ENCODE data around the gene BPIFB1. TPM values are rescaled to one million over a fixed set of nuclear protein-coding genes. Genes with fewer than 3 reads are reported as not detected.

The BPIFB1 gene
- total RNA-seq (2014; rRNA removed; shearing (Covaris generic); ENCODE audit: low replicate concordance), result not detected in 2 replicates

GRCh38 chr20:33282991-33283555 is at the start of gene BPIFB1:
BPIFB1 (plus strand) TSS chr20:33283214; CDS start chr20:33286074, 2,860 bp downstream.
- no peaks in the 10 kb centered on the region for H3K9me3 ChIP-seq
- no peaks in the 10 kb centered on the region for H3K36me3 ChIP-seq
- no peak for DNase-seq
- no peaks in the 10 kb centered on the region for H3K27me3 ChIP-seq
- H3K4me3 ChIP-seq, result no peak within 1 kb of the TSS

- H3K9me3 ChIP-seq, result no peaks in the 10 kb centered on the region
- peaks cover 9% of the 10 kb centered on the region; the same call in 1 of the 2 replicates for H3K27me3 ChIP-seq
- no peak overlapping the region for H3K4me3 ChIP-seq
- no peaks in the 10 kb centered on the region for H3K36me3 ChIP-seq
- no peak for DNase-seq
These were observed 49.0 kb upstream of the BPIFB1 start for GRCh38 chr20:33234050-33234449.

GRCh38 chr20:33235696-33236095 is 47.3 kb upstream of the BPIFB1 start, which contains the start of gene BPIFA1:
BPIFA1 (plus strand) TSS chr20:33235996; CDS start chr20:33237712, 1,716 bp downstream.
- Histone ChIP-seq H3K36me3 (no peaks in the 10 kb centered on the region), H3K4me3 (no peak within 1 kb of the TSS), H3K9me3 (no peaks in the 10 kb centered on the region), H3K27me3 (peaks cover 9% of the 10 kb centered on the region; the same call in 1 of the 2 replicates)
- no peak for DNase-seq

GRCh38 chr20:33236351-33236750 is 46.7 kb upstream of the BPIFB1 start:
- Histone ChIP-seq H3K27me3 (peaks cover 9% of the 10 kb centered on the region; the same call in 1 of the 2 replicates), H3K9me3 (no peaks in the 10 kb centered on the region), H3K36me3 (no peaks in the 10 kb centered on the region), H3K4me3 (no peak overlapping the region)
- no peak for DNase-seq

- Histone ChIP-seq H3K27me3 (peaks cover 3% of the 10 kb centered on the region; the same call in 1 of the 2 replicates), H3K4me3 (no peak overlapping the region), H3K9me3 (no peaks in the 10 kb centered on the region), H3K36me3 (no peaks in the 10 kb centered on the region)
- no peak for DNase-seq
These were observed 45.0 kb upstream of the BPIFB1 start for GRCh38 chr20:33237989-33238388.

- H3K4me3 ChIP-seq, result no peak overlapping the region
- DNase-seq, result no peak
- H3K36me3 ChIP-seq, result no peaks in the 10 kb centered on the region
- no peaks in the 10 kb centered on the region for H3K9me3 ChIP-seq
- peaks cover 3% of the 10 kb centered on the region; the same call in 1 of the 2 replicates for H3K27me3 ChIP-seq
These were observed 43.6 kb upstream of the BPIFB1 start for GRCh38 chr20:33239418-33239817.

- H3K36me3 ChIP-seq, result no peaks in the 10 kb centered on the region
- peaks cover 3% of the 10 kb centered on the region; the same call in 1 of the 2 replicates for H3K27me3 ChIP-seq
- DNase-seq, result no peak
- no peaks in the 10 kb centered on the region for H3K9me3 ChIP-seq
- H3K4me3 ChIP-seq, result no peak overlapping the region
These were observed 42.9 kb upstream of the BPIFB1 start for GRCh38 chr20:33239979-33240736.

- no peak overlapping the region for H3K4me3 ChIP-seq
- H3K9me3 ChIP-seq, result no peaks in the 10 kb centered on the region
- peaks cover 3% of the 10 kb centered on the region; the same call in 1 of the 2 replicates for H3K27me3 ChIP-seq
- DNase-seq, result no peak
- H3K36me3 ChIP-seq, result no peaks in the 10 kb centered on the region
These were observed 42.1 kb upstream of the BPIFB1 start for GRCh38 chr20:33240923-33241322.

GRCh38 chr20:33242319-33243100 is 40.5 kb upstream of the BPIFB1 start:
- H3K27me3 ChIP-seq, result no peaks in the 10 kb centered on the region
- no peak overlapping the region for H3K4me3 ChIP-seq
- DNase-seq, result no peak
- H3K36me3 ChIP-seq, result no peaks in the 10 kb centered on the region
- no peaks in the 10 kb centered on the region for H3K9me3 ChIP-seq

GRCh38 chr20:33246077-33246476 is 36.9 kb upstream of the BPIFB1 start:
- Histone ChIP-seq H3K4me3 (no peak overlapping the region), H3K36me3 (no peaks in the 10 kb centered on the region), H3K27me3 (no peaks in the 10 kb centered on the region), H3K9me3 (no peaks in the 10 kb centered on the region)
- DNase-seq, result no peak

- H3K27me3 ChIP-seq, result no peaks in the 10 kb centered on the region
- H3K36me3 ChIP-seq, result no peaks in the 10 kb centered on the region
- no peaks in the 10 kb centered on the region for H3K9me3 ChIP-seq
- no peak overlapping the region for H3K4me3 ChIP-seq
- no peak for DNase-seq
These were observed 33.6 kb upstream of the BPIFB1 start for GRCh38 chr20:33249456-33249855.

GRCh38 chr20:33250666-33251065 is 32.3 kb upstream of the BPIFB1 start:
- Histone ChIP-seq H3K36me3 (no peaks in the 10 kb centered on the region), H3K27me3 (no peaks in the 10 kb centered on the region), H3K9me3 (no peaks in the 10 kb centered on the region), H3K4me3 (no peak overlapping the region)
- no peak for DNase-seq

- DNase-seq, result no peak
These were observed 31.5 kb upstream of the BPIFB1 start for GRCh38 chr20:33251496-33251895.

GRCh38 chr20:33252460-33252859 is 30.6 kb upstream of the BPIFB1 start:
- Histone ChIP-seq H3K27me3 (no peaks in the 10 kb centered on the region), H3K36me3 (no peaks in the 10 kb centered on the region), H3K4me3 (no peak overlapping the region), H3K9me3 (no peaks in the 10 kb centered on the region)
- no peak for DNase-seq

More at GRCh38 chr20:33251496-33251895, 31.5 kb upstream of the BPIFB1 start:
- Histone ChIP-seq H3K27me3 (no peaks in the 10 kb centered on the region), H3K9me3 (no peaks in the 10 kb centered on the region), H3K4me3 (no peak overlapping the region), H3K36me3 (no peaks in the 10 kb centered on the region)

GRCh38 chr20:33255005-33255404 is 28.0 kb upstream of the BPIFB1 start:
- DNase-seq, result no peak

GRCh38 chr20:33257237-33257636 is 25.8 kb upstream of the BPIFB1 start:
- H3K9me3 ChIP-seq, result no peaks in the 10 kb centered on the region
- no peak overlapping the region for H3K4me3 ChIP-seq
- no peak for DNase-seq

More at GRCh38 chr20:33255005-33255404, 28.0 kb upstream of the BPIFB1 start:
- no peak overlapping the region for H3K4me3 ChIP-seq
- no peaks in the 10 kb centered on the region for H3K27me3 ChIP-seq
- H3K9me3 ChIP-seq, result no peaks in the 10 kb centered on the region
- no peaks in the 10 kb centered on the region for H3K36me3 ChIP-seq

GRCh38 chr20:33259371-33259770 is 23.6 kb upstream of the BPIFB1 start:
- Histone ChIP-seq H3K4me3 (no peak overlapping the region), H3K27me3 (no peaks in the 10 kb centered on the region), H3K9me3 (no peaks in the 10 kb centered on the region), H3K36me3 (no peaks in the 10 kb centered on the region)
- DNase-seq, result no peak

More at GRCh38 chr20:33257237-33257636, 25.8 kb upstream of the BPIFB1 start:
- Histone ChIP-seq H3K27me3 (no peaks in the 10 kb centered on the region), H3K36me3 (no peaks in the 10 kb centered on the region)
